Type B pancreatic cell (in vitro differentiated cells): ENCODE data around the gene STK17A. TPM values are rescaled to one million over a fixed set of nuclear protein-coding genes. Genes with fewer than 3 reads are reported as not detected.
"Not testable (repeated sequence)": the region's sequence is repeated elsewhere in the genome, so short reads cannot be mapped to it uniquely, and the experiment has no call there.

Source experiments
- DNase-seq: peaks from one replicate; pipeline ENCODE4 v3.0.0; 2021; ENCODE audit warnings: mixed read lengths; ENCODE audit not compliant: unreplicated experiment; ENCODE audit errors: extremely low spot score
- H3K27ac Mint-ChIP-seq: 2 replicates; pipeline ENCODE4 v1.8.0; 2021; ENCODE audit warnings: mild to moderate bottlenecking, mixed read lengths
- H3K27me3 Mint-ChIP-seq: 2 replicates; pipeline ENCODE4 v1.8.0; 2021; ENCODE audit warnings: mixed read lengths
- H3K36me3 Mint-ChIP-seq: 2 replicates; pipeline ENCODE4 v1.8.0; 2021; ENCODE audit warnings: mixed read lengths
- H3K4me1 Mint-ChIP-seq: one replicate; pipeline ENCODE4 v1.8.0; 2021; ENCODE audit warnings: mixed read lengths; ENCODE audit not compliant: unreplicated experiment
- H3K4me3 Mint-ChIP-seq: 2 replicates; pipeline ENCODE4 v1.8.0; 2021; ENCODE audit warnings: mild to moderate bottlenecking, mixed read lengths
- H3K9me3 Mint-ChIP-seq: 2 replicates; pipeline ENCODE4 v1.8.0; 2021; ENCODE audit warnings: mixed read lengths
- total RNA-seq: library from RNA; stranded (reverse); gene quantifications from 2 replicates; pipeline ENCODE4 v1.2.1, GENCODE V29; 2021; ENCODE audit warnings: low replicate concordance
- TF ChIP-seq, protein P1 (sequence below): fragments of 200-600 bp; sonication (generic); conservative IDR thresholded peaks from 2 replicates; pipeline ENCODE4 v1.5.0; 2021; ENCODE audit warnings: antibody characterized with exemption, mild to moderate bottlenecking

Gene STK17A
- total RNA-seq, 1 donor from 2014 or later, result 11.0 TPM

DNA sequence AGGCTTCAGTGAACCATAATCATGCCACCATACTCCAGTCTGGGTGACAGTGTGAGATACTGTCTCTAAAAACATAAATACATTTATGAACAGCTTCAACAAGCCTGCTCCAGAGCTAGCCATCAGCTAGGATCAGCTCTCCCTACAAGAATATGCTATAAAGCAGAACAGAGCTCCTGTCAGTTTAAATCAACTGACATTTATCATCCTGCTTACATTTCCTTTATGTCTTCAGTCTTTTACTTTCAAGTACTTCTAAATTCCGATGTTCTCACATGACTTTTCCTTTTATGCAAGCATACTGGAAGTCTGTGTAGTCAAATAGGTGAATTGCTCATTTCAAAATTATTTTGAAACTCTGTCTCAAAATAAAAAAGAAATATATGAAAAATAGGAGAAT, 81.8 kb downstream of the STK17A start:
- Mint-ChIP-seq H3K27ac (no peak overlapping the region), H3K4me1 (peaks cover 5% of the 10 kb centered on the region), H3K9me3 (peaks cover 4% of the 10 kb centered on the region)

GRCh38 chr7:43666938-43667337, 84.0 kb downstream of the STK17A start:
- peaks cover 10% of the 10 kb centered on the region for H3K9me3 Mint-ChIP-seq

More for the DNA sequence above, 81.8 kb downstream of the STK17A start:
- no peak overlapping the region for H3K4me3 Mint-ChIP-seq
- H3K27me3 Mint-ChIP-seq, result no peaks in the 10 kb centered on the region
- DNase-seq, result no peak
- TF ChIP-seq, protein P1, sequence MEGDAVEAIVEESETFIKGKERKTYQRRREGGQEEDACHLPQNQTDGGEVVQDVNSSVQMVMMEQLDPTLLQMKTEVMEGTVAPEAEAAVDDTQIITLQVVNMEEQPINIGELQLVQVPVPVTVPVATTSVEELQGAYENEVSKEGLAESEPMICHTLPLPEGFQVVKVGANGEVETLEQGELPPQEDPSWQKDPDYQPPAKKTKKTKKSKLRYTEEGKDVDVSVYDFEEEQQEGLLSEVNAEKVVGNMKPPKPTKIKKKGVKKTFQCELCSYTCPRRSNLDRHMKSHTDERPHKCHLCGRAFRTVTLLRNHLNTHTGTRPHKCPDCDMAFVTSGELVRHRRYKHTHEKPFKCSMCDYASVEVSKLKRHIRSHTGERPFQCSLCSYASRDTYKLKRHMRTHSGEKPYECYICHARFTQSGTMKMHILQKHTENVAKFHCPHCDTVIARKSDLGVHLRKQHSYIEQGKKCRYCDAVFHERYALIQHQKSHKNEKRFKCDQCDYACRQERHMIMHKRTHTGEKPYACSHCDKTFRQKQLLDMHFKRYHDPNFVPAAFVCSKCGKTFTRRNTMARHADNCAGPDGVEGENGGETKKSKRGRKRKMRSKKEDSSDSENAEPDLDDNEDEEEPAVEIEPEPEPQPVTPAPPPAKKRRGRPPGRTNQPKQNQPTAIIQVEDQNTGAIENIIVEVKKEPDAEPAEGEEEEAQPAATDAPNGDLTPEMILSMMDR, result no peak
- H3K36me3 Mint-ChIP-seq, result peaks cover 38% of the 10 kb centered on the region

DNA sequence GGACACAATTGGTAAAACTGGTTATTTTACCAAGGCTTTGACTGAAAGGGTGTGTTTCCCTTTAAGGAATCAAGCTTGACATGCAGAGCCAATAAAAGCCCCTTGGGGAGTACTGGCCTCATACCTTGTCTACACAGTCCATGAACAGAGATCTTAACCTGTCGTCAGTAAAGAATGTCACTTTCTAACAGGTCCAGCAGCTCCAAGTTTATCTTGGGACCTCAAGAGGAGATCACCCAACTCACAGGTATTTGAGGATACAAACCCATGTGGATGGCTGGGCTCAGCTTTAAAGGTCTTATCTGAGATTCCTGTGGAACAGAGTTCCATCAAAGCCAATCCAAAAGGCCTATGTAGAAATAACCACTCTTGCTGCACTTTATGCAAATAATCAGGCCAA, 85.1 kb downstream of the STK17A start:
- DNase-seq, result no peak
- H3K27ac Mint-ChIP-seq, result peak overlapping the region; percentile 63

More at GRCh38 chr7:43666938-43667337, 84.0 kb downstream of the STK17A start:
- no peak overlapping the region for H3K27ac Mint-ChIP-seq
- H3K27me3 Mint-ChIP-seq, result no peaks in the 10 kb centered on the region
- peaks cover 30% of the 10 kb centered on the region for H3K36me3 Mint-ChIP-seq
- TF ChIP-seq, protein P1, result no peak
- no peak for DNase-seq
- H3K4me3 Mint-ChIP-seq, result no peak overlapping the region
- H3K4me1 Mint-ChIP-seq, result no peaks in the 10 kb centered on the region

GRCh38 chr7:43669286-43670081, 86.6 kb downstream of the STK17A start:
- no peak overlapping the region for H3K4me3 Mint-ChIP-seq
- DNase-seq, result no peak
- H3K9me3 Mint-ChIP-seq, result peaks cover 19% of the 10 kb centered on the region
- no peaks in the 10 kb centered on the region for H3K27me3 Mint-ChIP-seq
- no peak overlapping the region for H3K27ac Mint-ChIP-seq
- peaks cover 3% of the 10 kb centered on the region for H3K4me1 Mint-ChIP-seq
- peaks cover 35% of the 10 kb centered on the region for H3K36me3 Mint-ChIP-seq
- TF ChIP-seq, protein P1, result no peak

More for the DNA sequence above, 85.1 kb downstream of the STK17A start:
- Mint-ChIP-seq H3K36me3 (peaks cover 30% of the 10 kb centered on the region), H3K4me1 (no peaks in the 10 kb centered on the region), H3K27me3 (no peaks in the 10 kb centered on the region), H3K4me3 (peak overlapping the region; percentile 4), H3K9me3 (peaks cover 14% of the 10 kb centered on the region)
- TF ChIP-seq, protein P1, result no peak

- Mint-ChIP-seq H3K9me3 (peaks cover 26% of the 10 kb centered on the region), H3K27ac (no peak overlapping the region), H3K27me3 (no peaks in the 10 kb centered on the region), H3K4me1 (peaks cover 9% of the 10 kb centered on the region), H3K4me3 (no peak overlapping the region), H3K36me3 (peaks cover 35% of the 10 kb centered on the region)
- TF ChIP-seq, protein P1, result no peak
- no peak for DNase-seq
These were observed 88.6 kb downstream of the STK17A start for GRCh38 chr7:43671521-43671920.

GRCh38 chr7:43673243-43673976, 90.5 kb downstream of the STK17A start:
- H3K4me1 Mint-ChIP-seq, H3K4me3 Mint-ChIP-seq, DNase-seq, H3K27me3 Mint-ChIP-seq: not testable (repeated sequence)
- H3K36me3 Mint-ChIP-seq, result peaks cover 34% of the 10 kb centered on the region
- H3K27ac Mint-ChIP-seq, result peak overlapping the region; percentile 93
- peaks cover 26% of the 10 kb centered on the region for H3K9me3 Mint-ChIP-seq
